ENCODE data around the gene ABHD14A.

GRCh38 chr3:51934139-51934850, 40.6 kb upstream of the ABHD14A start:
- TF ChIP-seq, protein P1, sequence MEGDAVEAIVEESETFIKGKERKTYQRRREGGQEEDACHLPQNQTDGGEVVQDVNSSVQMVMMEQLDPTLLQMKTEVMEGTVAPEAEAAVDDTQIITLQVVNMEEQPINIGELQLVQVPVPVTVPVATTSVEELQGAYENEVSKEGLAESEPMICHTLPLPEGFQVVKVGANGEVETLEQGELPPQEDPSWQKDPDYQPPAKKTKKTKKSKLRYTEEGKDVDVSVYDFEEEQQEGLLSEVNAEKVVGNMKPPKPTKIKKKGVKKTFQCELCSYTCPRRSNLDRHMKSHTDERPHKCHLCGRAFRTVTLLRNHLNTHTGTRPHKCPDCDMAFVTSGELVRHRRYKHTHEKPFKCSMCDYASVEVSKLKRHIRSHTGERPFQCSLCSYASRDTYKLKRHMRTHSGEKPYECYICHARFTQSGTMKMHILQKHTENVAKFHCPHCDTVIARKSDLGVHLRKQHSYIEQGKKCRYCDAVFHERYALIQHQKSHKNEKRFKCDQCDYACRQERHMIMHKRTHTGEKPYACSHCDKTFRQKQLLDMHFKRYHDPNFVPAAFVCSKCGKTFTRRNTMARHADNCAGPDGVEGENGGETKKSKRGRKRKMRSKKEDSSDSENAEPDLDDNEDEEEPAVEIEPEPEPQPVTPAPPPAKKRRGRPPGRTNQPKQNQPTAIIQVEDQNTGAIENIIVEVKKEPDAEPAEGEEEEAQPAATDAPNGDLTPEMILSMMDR (IDR thresholded peaks at IDR 0.05), result no peak
- no peak for TF ChIP-seq POLR2A (IDR thresholded peaks at IDR 0.05)

Data from lower leg skin (tissue), 3 donors.